GM12864 (cell line): ENCODE measurements around the gene LDAH.

Source experiments
- DNase-seq: peaks from one replicate; pipeline ENCODE4 v3.0.0-alpha.2; 2011; ENCODE audit warnings: low read depth
- H3K4me3 ChIP-seq: 2 replicates; pipeline ENCODE4 v1.5.1; 2011; ENCODE audit warnings: mild to moderate bottlenecking, low read depth, low read length, control low read depth
- CTCF ChIP-seq: IDR thresholded peaks from 2 replicates; pipeline ENCODE4 v1.5.1; 2011; ENCODE audit warnings: low read depth, mild to moderate bottlenecking, moderate library complexity, low read length, control low read depth, inconsistent platforms; ENCODE audit errors: missing control alignments

The LDAH gene

GRCh38 chr2:20676353-20677215 lies 146.3 kb downstream of the LDAH start:
- DNase-seq, result peak; percentile 92
- no peak overlapping the region for H3K4me3 ChIP-seq
- TF ChIP-seq CTCF, result peak; percentile 31

- H3K4me3 ChIP-seq, result no peak overlapping the region
- DNase-seq, result peak; percentile 34
- peak; percentile 33 for TF ChIP-seq CTCF
These were observed 147.1 kb downstream of the LDAH start for GRCh38 chr2:20675701-20676352.

- no peak for DNase-seq
- TF ChIP-seq CTCF, result no peak
- H3K4me3 ChIP-seq, result no peak overlapping the region
These were observed 147.8 kb downstream of the LDAH start for GRCh38 chr2:20674974-20675679.

- H3K4me3 ChIP-seq, result no peak overlapping the region
- DNase-seq, result no peak
- no peak for TF ChIP-seq CTCF
These were observed 148.5 kb downstream of the LDAH start for GRCh38 chr2:20674309-20674965.

GRCh38 chr2:20673686-20674308 lies 149.1 kb downstream of the LDAH start:
- no peak for TF ChIP-seq CTCF
- DNase-seq, result no peak
- no peak overlapping the region for H3K4me3 ChIP-seq

- TF ChIP-seq CTCF, result no peak
- no peak for DNase-seq
- no peak overlapping the region for H3K4me3 ChIP-seq
These were observed 150.5 kb downstream of the LDAH start for GRCh38 chr2:20672201-20672951.
